Thoracic aorta (tissue), 2 donors: Measurements from ENCODE around the gene B4GALNT1. TPM values are rescaled to one million over a fixed set of nuclear protein-coding genes. Genes with fewer than 3 reads are reported as not detected.

ENCODE experiments used
- ATAC-seq: fragments of 150-250 bp; one replicate; pipeline ENCODE4 v1.8.0; 2017; ENCODE audit warnings: low read depth; ENCODE audit not compliant: insufficient number of reproducible peaks, low FRiP score
- DNase-seq: peaks from one replicate; pipeline ENCODE4 v3.0.0-alpha.2; 2020; ENCODE audit warnings: low spot score
- H3K27ac ChIP-seq, 2 donors: fragments of 200-600 bp; sonication (generic); 1 replicate in 1 of 2; 2 replicates in 1 of 2; pipeline ENCODE4 v1.5.1; 2016; ENCODE audit warnings: mild to moderate bottlenecking in 2 of 2, moderate library complexity in 2 of 2
- H3K27me3 ChIP-seq: fragments of 200-600 bp; sonication (generic); replicated peaks from 2 replicates; pipeline ENCODE4 v1.6.0; 2016; ENCODE audit warnings: mild to moderate bottlenecking; ENCODE audit not compliant: insufficient read depth
- H3K36me3 ChIP-seq: fragments of 200-600 bp; sonication (generic); one replicate; pipeline ENCODE4 v1.5.1; 2016
- H3K4me1 ChIP-seq, 2 donors: fragments of 200-600 bp; sonication (generic); 1 replicate in 1 of 2; 2 replicates in 1 of 2; pipeline versions ENCODE4 v1.5.1 to v1.6.0; 2016; ENCODE audit warnings: low read depth in 2 of 2, mild to moderate bottlenecking in 1 of 2; ENCODE audit not compliant: control insufficient read depth in 1 of 2
- H3K4me3 ChIP-seq: fragments of 200-600 bp; sonication (generic); 2 replicates; pipeline ENCODE4 v1.5.1; 2016; ENCODE audit warnings: mild to moderate bottlenecking
- H3K9me3 ChIP-seq: fragments of 200-600 bp; sonication (generic); 2 replicates; pipeline ENCODE4 v1.5.1; 2016
- CTCF ChIP-seq: fragments of 200-600 bp; sonication (generic); IDR thresholded peaks from one replicate; pipeline ENCODE4 v1.5.1; 2019; ENCODE audit warnings: antibody characterized with exemption
- total RNA-seq, 2 donors: library from RNA; depleted of rRNA; stranded (reverse); fragments of >200 nt; gene quantifications; one replicate each; pipeline versions ENCODE4 v1.1.0 to v1.2.3, GENCODE V29; 2016

Gene B4GALNT1
- total RNA-seq, 2 donors from 2014 or later, result 4.0 to 11.0 TPM

GRCh38 chr12:57584690-57585089, 48.3 kb downstream of the B4GALNT1 start:
- H3K27ac ChIP-seq, result no peak overlapping the region
- no peaks in the 10 kb centered on the region for H3K9me3 ChIP-seq
- no peak for TF ChIP-seq CTCF
- no peak overlapping the region for H3K4me3 ChIP-seq
- H3K27me3 ChIP-seq, result no peaks in the 10 kb centered on the region
- ATAC-seq (no peak), DNase-seq (no peak)
- no peaks in the 10 kb centered on the region for H3K4me1 ChIP-seq
- no peaks in the 10 kb centered on the region for H3K36me3 ChIP-seq

DNA sequence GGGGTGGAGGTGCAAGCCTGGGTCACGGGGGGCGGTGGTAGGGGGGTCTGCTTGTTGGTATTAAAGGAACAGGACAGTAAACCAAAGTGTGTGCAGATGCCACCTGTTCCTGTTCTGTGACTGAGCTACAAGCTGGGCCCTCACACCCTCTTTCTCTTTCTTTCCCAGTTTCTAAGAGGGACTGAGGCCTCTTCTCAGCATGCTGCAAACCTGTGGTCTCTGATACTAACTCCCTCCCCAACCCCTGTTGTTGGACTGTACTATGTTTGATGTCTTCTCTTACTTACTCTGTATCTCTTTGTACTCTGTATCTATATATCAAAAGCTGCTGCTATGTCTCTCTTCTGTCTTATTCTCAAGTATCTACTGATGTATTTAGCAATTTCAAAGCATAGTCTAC, 49.0 kb downstream of the B4GALNT1 start:
- Histone ChIP-seq H3K9me3 (no peaks in the 10 kb centered on the region), H3K4me1 (no peaks in the 10 kb centered on the region), H3K27ac (no peak overlapping the region), H3K4me3 (no peak overlapping the region), H3K36me3 (no peaks in the 10 kb centered on the region), H3K27me3 (no peaks in the 10 kb centered on the region)
- DNase-seq (no peak), ATAC-seq (no peak)
- no peak for TF ChIP-seq CTCF

DNA sequence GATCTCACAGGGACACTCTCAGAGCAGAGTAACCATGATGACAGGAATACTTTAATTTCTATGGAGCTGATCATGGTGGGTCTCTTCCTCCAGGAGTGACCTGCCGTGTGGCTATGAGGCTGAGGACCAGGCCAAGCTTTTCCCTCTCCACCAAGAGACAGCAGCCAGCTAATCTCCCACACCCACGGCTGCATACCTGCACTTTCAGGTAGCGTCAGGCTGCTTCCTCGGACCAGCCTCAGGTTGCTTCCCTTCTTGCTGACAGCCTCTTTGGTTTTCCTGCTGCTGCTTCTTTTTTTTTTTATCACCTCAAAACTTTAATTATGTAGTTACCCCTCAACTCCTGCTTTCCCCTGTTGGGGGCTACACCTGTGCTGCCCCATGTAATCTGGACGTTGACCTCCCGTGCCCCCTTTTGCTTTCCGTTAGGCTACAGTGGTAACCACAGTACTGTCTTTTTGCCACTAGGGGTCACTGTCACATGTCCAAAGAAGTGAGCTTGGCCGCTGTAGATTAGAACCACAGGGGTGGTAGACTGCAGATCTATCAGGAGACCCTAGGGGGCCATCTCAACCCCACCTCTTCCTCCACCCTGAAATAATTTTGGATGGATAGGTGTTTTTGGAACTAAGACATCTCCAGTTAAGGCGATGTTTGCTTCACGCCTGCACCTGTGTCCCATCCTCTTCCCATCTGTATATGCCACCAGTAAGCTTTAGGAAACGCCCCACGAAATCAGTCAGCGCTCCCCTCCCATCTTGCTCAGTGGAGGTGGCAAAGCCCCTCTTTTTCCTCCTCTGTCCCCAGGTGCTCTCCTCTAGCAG, 49.8 kb downstream of the B4GALNT1 start:
- H3K9me3 ChIP-seq, result no peaks in the 10 kb centered on the region
- no peaks in the 10 kb centered on the region for H3K36me3 ChIP-seq
- peak; percentile 34 for DNase-seq
- H3K4me1 ChIP-seq, result no peaks in the 10 kb centered on the region
- H3K27me3 ChIP-seq, result no peaks in the 10 kb centered on the region
- H3K27ac ChIP-seq, result no peak overlapping the region
- H3K4me3 ChIP-seq, result no peak overlapping the region
- peak; percentile 95 for TF ChIP-seq CTCF
- ATAC-seq, result peak; percentile 95

- no peak for TF ChIP-seq CTCF
- H3K9me3 ChIP-seq, result no peaks in the 10 kb centered on the region
- no peaks in the 10 kb centered on the region for H3K27me3 ChIP-seq
- DNase-seq (no peak), ATAC-seq (no peak)
- H3K36me3 ChIP-seq, result peaks cover 6% of the 10 kb centered on the region
- H3K4me3 ChIP-seq, result no peak overlapping the region
- H3K27ac ChIP-seq, result no peak overlapping the region
- no peaks in the 10 kb centered on the region for H3K4me1 ChIP-seq
Measured at GRCh38 chr12:57582440-57582839, 50.6 kb downstream of the B4GALNT1 start.

- DNase-seq, result no peak
- H3K4me3 ChIP-seq, result no peak overlapping the region
- TF ChIP-seq CTCF, result no peak
- no peak for ATAC-seq
- no peaks in the 10 kb centered on the region for H3K4me1 ChIP-seq
- H3K27me3 ChIP-seq, result no peaks in the 10 kb centered on the region
- H3K36me3 ChIP-seq, result peaks cover 6% of the 10 kb centered on the region
- no peak overlapping the region for H3K27ac ChIP-seq
- H3K9me3 ChIP-seq, result no peaks in the 10 kb centered on the region
Measured at GRCh38 chr12:57581802-57582201, 51.2 kb downstream of the B4GALNT1 start.
